OCI-LY7 (cell line): ENCODE measurements around the gene ACSS3.

ENCODE experiments used
- CTCF ChIP-seq: fragments of 200-600 bp; sonication (generic); conservative IDR thresholded peaks from 2 replicates; pipeline ENCODE4 v1.5.1; 2014; ENCODE audit warnings: mild to moderate bottlenecking, antibody characterized with exemption, low read length, moderate library complexity, mixed read lengths
- EZH2phosphoT487 ChIP-seq: fragments of 200-600 bp; sonication (generic); IDR thresholded peaks from 2 replicates; pipeline ENCODE4 v1.6.1; 2018; ENCODE audit warnings: low read depth, borderline replicate concordance, mild to moderate bottlenecking, mixed run types, antibody characterized with exemption, low read length, moderate library complexity, mixed read lengths

DNA sequence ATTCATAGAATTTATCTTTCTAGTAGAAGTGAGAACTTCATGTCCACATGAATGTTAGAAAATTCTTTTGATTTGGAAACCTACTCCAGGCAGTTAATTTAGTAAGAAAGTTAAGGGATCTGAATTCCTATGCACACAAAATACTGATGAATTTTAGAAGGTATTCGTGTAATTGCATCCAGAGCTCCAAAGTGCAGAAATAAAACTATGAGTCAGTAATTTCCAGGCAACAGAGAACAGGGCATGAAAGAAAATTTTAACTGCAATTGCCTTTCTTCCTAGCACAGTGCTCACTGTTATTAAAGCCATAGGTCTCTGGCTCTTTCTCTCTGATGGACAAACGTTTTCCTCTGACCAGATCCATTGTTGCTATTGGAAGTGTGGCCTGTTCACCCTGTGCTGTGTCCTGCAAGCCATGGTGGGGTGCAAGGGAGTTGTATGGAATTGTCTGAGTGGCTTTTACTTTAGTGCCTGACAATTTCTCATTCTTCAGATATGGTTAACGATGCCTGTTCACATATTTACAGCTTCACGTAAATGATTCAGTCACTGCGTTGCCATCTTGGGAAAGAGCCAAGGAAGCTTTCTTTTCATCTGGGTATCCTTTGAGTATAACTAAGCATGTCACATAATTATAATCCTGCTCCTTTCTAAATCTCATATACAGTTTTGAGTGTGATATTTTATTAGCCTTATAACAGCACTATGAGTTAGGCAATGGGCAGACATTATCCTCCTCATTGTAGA, 145.1 kb downstream of the ACSS3 start:
- TF ChIP-seq CTCF (no peak), EZH2phosphoT487 (no peak)
